NCI-H526 (cell line): Measurements from ENCODE around the gene OR10G3.
"Not testable (repeated sequence)": the region's sequence is repeated elsewhere in the genome, so short reads cannot be mapped to it uniquely, and the experiment has no call there.

ENCODE experiments used
- DNase-seq, 2 experiments: peaks; one replicate each; lab custom pipeline; 2025; lab: John Stamatoyannopoulos, UW

The OR10G3 gene

GRCh38 chr14:21579976-21580375, at the start of gene OR10G3:
Gene OR10G3, minus strand, starts transcription at chr14:21580076. Its CDS starts 9,332 bp downstream, at chr14:21570744.
- no peak for DNase-seq

GRCh38 chr14:21626491-21627230, 46.8 kb upstream of the OR10G3 start:
- DNase-seq: no peak

GRCh38 chr14:21617614-21618013, 37.7 kb upstream of the OR10G3 start:
- no peak for DNase-seq

- no peak for DNase-seq
These were observed 34.4 kb upstream of the OR10G3 start for GRCh38 chr14:21614240-21614639.

GRCh38 chr14:21612324-21612723, 32.4 kb upstream of the OR10G3 start:
- no peak for DNase-seq

GRCh38 chr14:21602181-21602580, 22.3 kb upstream of the OR10G3 start:
- not testable (repeated sequence) for DNase-seq

- no peak for DNase-seq
These were observed 9.4 kb upstream of the OR10G3 start for GRCh38 chr14:21589317-21589716.

GRCh38 chr14:21575661-21576060, 4.2 kb downstream of the OR10G3 start:
- no peak for DNase-seq

- DNase-seq: no peak
These were observed 7.3 kb downstream of the OR10G3 start for GRCh38 chr14:21572604-21573003.

GRCh38 chr14:21558703-21559170, 21.1 kb downstream of the OR10G3 start:
- DNase-seq: no peak

GRCh38 chr14:21557084-21557901, 22.6 kb downstream of the OR10G3 start:
- DNase-seq: peak; percentile 90 to 93

GRCh38 chr14:21556378-21557083, 23.3 kb downstream of the OR10G3 start:
- no peak for DNase-seq

- no peak for DNase-seq
These were observed 26.6 kb downstream of the OR10G3 start for GRCh38 chr14:21553266-21553665.

- not testable (repeated sequence) for DNase-seq
These were observed 35.3 kb downstream of the OR10G3 start for GRCh38 chr14:21544588-21544987.

- no peak for DNase-seq
These were observed 35.9 kb downstream of the OR10G3 start for GRCh38 chr14:21543963-21544362.

GRCh38 chr14:21543521-21543960, 36.3 kb downstream of the OR10G3 start:
- no peak for DNase-seq

GRCh38 chr14:21541413-21542074, 38.3 kb downstream of the OR10G3 start:
- DNase-seq: no peak

- DNase-seq: no peak
These were observed 40.5 kb downstream of the OR10G3 start for GRCh38 chr14:21539189-21539940.

GRCh38 chr14:21537090-21537424, 42.8 kb downstream of the OR10G3 start:
- no peak for DNase-seq

GRCh38 chr14:21536418-21537089, 43.3 kb downstream of the OR10G3 start:
- DNase-seq: no peak
